ENCODE results near the gene PPHLN1. TPM values are rescaled to one million over a fixed set of nuclear protein-coding genes. Genes with fewer than 3 reads are reported as not detected.

The PPHLN1 gene
- total RNA-seq, 2 experiments from 2014 or later: 100 to 105 TPM

DNA sequence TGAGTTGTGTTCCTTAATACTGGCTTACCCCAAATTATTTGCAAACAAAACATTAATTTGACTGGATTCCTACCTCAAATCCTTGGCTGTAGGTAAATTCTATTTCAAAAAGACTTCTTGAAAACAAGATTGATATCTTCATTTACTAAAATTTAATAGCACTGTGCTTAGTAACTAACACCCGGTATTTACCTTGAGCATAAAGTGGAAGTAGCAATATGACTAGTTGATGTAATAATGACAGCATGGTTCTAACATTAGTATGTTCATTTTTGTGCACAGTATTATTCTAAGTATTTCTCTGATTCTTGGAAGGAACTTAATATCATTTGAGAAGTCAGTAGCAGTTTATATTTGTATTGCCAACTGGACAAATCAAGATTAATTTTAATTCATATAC, 96.8 kb downstream of the PPHLN1 start:
- no peak overlapping the region for H3K4me3 Mint-ChIP-seq
- peaks cover 51% of the 10 kb centered on the region for H3K36me3 Mint-ChIP-seq (ENCODE audit: low read depth)
- ChIA-PET POLR2A (no interaction called here), CTCF (no interaction called here)
- H3K4me1 ChIP-seq (ENCODE audit: insufficient read depth, low read length): no peaks in the 10 kb centered on the region
- ATAC-seq (ENCODE audit: poor library complexity): no peak
- no peak overlapping the region for H3K27ac ChIP-seq (ENCODE audit: low read depth in 1 of 2, low read length in 2 of 2)
- no peak for DNase-seq
- peaks cover 41% of the 10 kb centered on the region for H3K4me1 Mint-ChIP-seq (ENCODE audit: low read depth)
- no peak overlapping the region for H3K4me3 ChIP-seq (ENCODE audit: low read length)
- no peaks in the 10 kb centered on the region for H3K27me3 Mint-ChIP-seq
- intact Hi-C loops (cut with DNase I, micrococcal nuclease): no loop called here
- TF ChIP-seq, protein P1, sequence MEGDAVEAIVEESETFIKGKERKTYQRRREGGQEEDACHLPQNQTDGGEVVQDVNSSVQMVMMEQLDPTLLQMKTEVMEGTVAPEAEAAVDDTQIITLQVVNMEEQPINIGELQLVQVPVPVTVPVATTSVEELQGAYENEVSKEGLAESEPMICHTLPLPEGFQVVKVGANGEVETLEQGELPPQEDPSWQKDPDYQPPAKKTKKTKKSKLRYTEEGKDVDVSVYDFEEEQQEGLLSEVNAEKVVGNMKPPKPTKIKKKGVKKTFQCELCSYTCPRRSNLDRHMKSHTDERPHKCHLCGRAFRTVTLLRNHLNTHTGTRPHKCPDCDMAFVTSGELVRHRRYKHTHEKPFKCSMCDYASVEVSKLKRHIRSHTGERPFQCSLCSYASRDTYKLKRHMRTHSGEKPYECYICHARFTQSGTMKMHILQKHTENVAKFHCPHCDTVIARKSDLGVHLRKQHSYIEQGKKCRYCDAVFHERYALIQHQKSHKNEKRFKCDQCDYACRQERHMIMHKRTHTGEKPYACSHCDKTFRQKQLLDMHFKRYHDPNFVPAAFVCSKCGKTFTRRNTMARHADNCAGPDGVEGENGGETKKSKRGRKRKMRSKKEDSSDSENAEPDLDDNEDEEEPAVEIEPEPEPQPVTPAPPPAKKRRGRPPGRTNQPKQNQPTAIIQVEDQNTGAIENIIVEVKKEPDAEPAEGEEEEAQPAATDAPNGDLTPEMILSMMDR (IDR thresholded peaks at IDR 0.05): no peak
- no peaks in the 10 kb centered on the region for H3K9me3 Mint-ChIP-seq
- H3K27ac Mint-ChIP-seq: no peak overlapping the region
- no peaks in the 10 kb centered on the region for H3K9me3 ChIP-seq (ENCODE audit: control insufficient read depth in 1 of 2, insufficient read depth in 1 of 2, low read length in 2 of 2)
- H3K27me3 ChIP-seq (ENCODE audit: control insufficient read depth in 1 of 2, insufficient read depth in 2 of 2, low read length in 2 of 2): no peaks in the 10 kb centered on the region
- peaks cover 2% of the 10 kb centered on the region for H3K36me3 ChIP-seq (ENCODE audit: insufficient read depth, low read length)

DNA sequence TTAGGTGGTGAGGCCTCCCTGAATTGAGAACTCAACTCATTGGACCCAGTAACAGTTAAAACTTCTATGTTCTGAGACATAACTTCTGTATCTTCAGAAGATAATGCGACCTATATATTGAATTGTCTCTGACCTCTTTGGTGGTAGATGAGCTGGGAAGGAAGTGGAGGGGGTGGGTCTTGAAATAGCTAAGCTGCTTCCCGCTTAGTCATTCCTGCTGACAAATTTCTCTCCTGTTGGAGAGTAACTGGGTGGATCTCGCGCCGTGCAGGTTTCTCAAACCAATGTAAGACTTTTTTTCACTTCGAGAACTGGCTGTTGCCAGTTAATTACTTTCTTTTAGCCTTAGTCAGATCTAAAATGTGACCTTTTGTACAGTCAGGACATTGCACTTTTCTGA, 100.8 kb downstream of the PPHLN1 start:
- TF ChIP-seq, protein P1 (IDR thresholded peaks at IDR 0.05): no peak
- H3K4me1 ChIP-seq (ENCODE audit: insufficient read depth, low read length): no peaks in the 10 kb centered on the region
- DNase-seq (no peak), ATAC-seq (ENCODE audit: poor library complexity) (no peak)
- H3K27me3 ChIP-seq (ENCODE audit: control insufficient read depth in 1 of 2, insufficient read depth in 2 of 2, low read length in 2 of 2): no peaks in the 10 kb centered on the region
- no peak overlapping the region for H3K27ac Mint-ChIP-seq
- no peak overlapping the region for H3K4me3 Mint-ChIP-seq
- H3K9me3 ChIP-seq (ENCODE audit: control insufficient read depth in 1 of 2, insufficient read depth in 1 of 2, low read length in 2 of 2): no peaks in the 10 kb centered on the region
- H3K4me1 Mint-ChIP-seq (ENCODE audit: low read depth): peaks cover 18% of the 10 kb centered on the region
- H3K27me3 Mint-ChIP-seq: no peaks in the 10 kb centered on the region
- CTCF ChIA-PET: no interaction called here
- H3K36me3 ChIP-seq (ENCODE audit: insufficient read depth, low read length): peaks cover 7% of the 10 kb centered on the region
- intact Hi-C loops (cut with DNase I, micrococcal nuclease): no loop called here
- H3K36me3 Mint-ChIP-seq (ENCODE audit: low read depth): peaks cover 62% of the 10 kb centered on the region
- POLR2A ChIA-PET: no interaction called here
- no peak overlapping the region for H3K27ac ChIP-seq (ENCODE audit: low read depth in 1 of 2, low read length in 2 of 2)
- no peak overlapping the region for H3K4me3 ChIP-seq (ENCODE audit: low read length)
- H3K9me3 Mint-ChIP-seq: no peaks in the 10 kb centered on the region

DNA sequence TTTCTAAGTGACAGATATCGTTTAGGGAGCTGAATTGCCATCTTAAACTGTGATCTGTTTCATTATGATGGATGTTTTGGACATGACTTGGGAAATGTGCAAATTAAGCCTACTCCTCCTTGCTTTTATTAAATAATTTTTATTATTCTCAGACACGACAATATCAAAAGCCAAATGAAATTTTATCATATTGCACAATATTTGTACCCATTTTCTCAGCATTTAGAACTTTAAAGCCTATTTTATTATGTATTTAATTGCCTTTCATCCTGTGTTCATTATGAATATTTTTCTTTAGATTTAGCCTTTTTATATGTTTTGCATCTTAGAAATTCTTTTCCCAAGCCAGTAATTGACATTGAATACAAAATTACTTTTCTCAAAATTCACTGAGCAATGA, 102.9 kb downstream of the PPHLN1 start:
- TF ChIP-seq, protein P1 (IDR thresholded peaks at IDR 0.05): no peak
- Histone ChIP-seq H3K27ac (ENCODE audit: low read depth in 1 of 2, low read length in 2 of 2) (no peak overlapping the region), H3K27me3 (ENCODE audit: control insufficient read depth in 1 of 2, insufficient read depth in 2 of 2, low read length in 2 of 2) (no peaks in the 10 kb centered on the region), H3K9me3 (ENCODE audit: control insufficient read depth in 1 of 2, insufficient read depth in 1 of 2, low read length in 2 of 2) (no peaks in the 10 kb centered on the region), H3K36me3 (ENCODE audit: insufficient read depth, low read length) (peaks cover 11% of the 10 kb centered on the region), H3K4me1 (ENCODE audit: insufficient read depth, low read length) (no peaks in the 10 kb centered on the region), H3K4me3 (ENCODE audit: low read length) (no peak overlapping the region)
- DNase-seq: no peak
- no peak for ATAC-seq (ENCODE audit: poor library complexity)
- H3K4me3 Mint-ChIP-seq: no peak overlapping the region
- no peaks in the 10 kb centered on the region for H3K27me3 Mint-ChIP-seq
- peaks cover 17% of the 10 kb centered on the region for H3K4me1 Mint-ChIP-seq (ENCODE audit: low read depth)
- H3K27ac Mint-ChIP-seq: no peak overlapping the region
- H3K9me3 Mint-ChIP-seq: no peaks in the 10 kb centered on the region
- CTCF ChIA-PET: no interaction called here
- intact Hi-C loops (cut with DNase I, micrococcal nuclease): no loop called here
- H3K36me3 Mint-ChIP-seq (ENCODE audit: low read depth): peaks cover 76% of the 10 kb centered on the region
- POLR2A ChIA-PET: no interaction called here

Data from CD4-positive, alpha-beta T cell (primary cell).